Fibroblast of peridontal ligament (primary cell): ENCODE results near the gene URB2.
"Not testable (repeated sequence)": the region's sequence is repeated elsewhere in the genome, so short reads cannot be mapped to it uniquely, and the experiment has no call there.

ENCODE experiments used
- DNase-seq: peaks from one replicate; pipeline ENCODE4 v3.0.0-alpha.2; 2010; ENCODE audit errors: extremely low read depth

The URB2 gene

GRCh38 chr1:229693129-229693900 lies 67.3 kb downstream of the URB2 start:
- no peak for DNase-seq

GRCh38 chr1:229694053-229694693 lies 68.1 kb downstream of the URB2 start:
- DNase-seq, result no peak

GRCh38 chr1:229696385-229696784 lies 70.3 kb downstream of the URB2 start:
- DNase-seq, result no peak

GRCh38 chr1:229699613-229700267 lies 73.7 kb downstream of the URB2 start:
- peak; percentile 11 for DNase-seq

DNA sequence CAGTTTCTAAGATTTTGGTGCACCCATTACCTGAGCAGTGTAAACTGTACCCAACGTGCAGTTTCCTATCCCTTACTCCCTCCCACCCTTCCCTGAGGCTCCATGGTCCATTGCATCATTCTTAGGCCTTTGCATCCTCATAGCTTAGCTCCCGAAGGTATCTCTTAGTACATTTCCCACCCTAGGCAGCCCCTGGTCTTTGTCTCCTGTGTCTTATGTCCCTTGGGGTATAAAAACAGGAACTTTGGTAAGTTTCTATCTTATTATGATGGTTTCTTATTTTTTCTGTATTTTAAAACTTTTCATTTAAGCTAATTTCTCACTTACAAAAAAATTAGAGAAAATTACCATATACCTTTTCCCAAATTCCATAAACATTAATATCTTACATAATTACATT lies 78.1 kb downstream of the URB2 start:
- no peak for DNase-seq

DNA sequence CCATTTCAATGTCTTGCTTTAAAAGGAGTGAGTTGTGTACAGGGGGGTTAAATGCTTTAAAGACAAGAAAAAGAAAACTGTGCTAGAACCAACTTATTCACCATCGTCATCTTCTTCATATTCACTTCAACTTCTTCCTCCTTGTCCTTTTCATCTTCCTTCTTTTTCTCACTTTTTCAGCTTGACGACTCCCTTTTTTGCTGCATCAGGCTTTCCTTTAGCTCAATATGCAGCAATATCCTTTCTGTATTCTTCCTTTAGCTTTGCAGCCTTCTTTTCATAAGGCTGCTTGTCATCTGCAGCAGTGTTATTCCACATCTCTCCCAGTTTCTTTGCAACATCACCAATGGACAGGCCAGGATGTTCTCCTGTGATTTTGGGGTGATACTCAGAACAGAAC lies 79.1 kb downstream of the URB2 start:
- not testable (repeated sequence) for DNase-seq

GRCh38 chr1:229707127-229707526 lies 81.1 kb downstream of the URB2 start:
- not testable (repeated sequence) for DNase-seq

GRCh38 chr1:229709500-229710013 lies 83.5 kb downstream of the URB2 start:
- peak; percentile 5 for DNase-seq
